ENCODE results near the gene GNPTG.

- TF ChIP-seq CTCF (IDR thresholded peaks at IDR 0.05; ENCODE audit: low read depth, low read length) (no peak), MAX (IDR thresholded peaks at IDR 0.05; ENCODE audit: low read depth, low read length) (no peak)
Observed at GRCh38 chr16:1325261-1325660, 26.5 kb upstream of the GNPTG start.
